GM12891 (cell line): ENCODE measurements around the gene TMOD4.

Experiments
- PAX5 ChIP-seq: IDR thresholded peaks from 2 replicates; pipeline ENCODE4 v1.6.1; 2011; ENCODE audit warnings: low read length, moderate library complexity, mild to moderate bottlenecking; ENCODE audit not compliant: insufficient read depth, severe bottlenecking
- POLR2A ChIP-seq: IDR thresholded peaks from 2 replicates; pipeline ENCODE4 v1.6.1; 2011; ENCODE audit warnings: low read depth, low read length, control low read depth
- POLR2AphosphoS5 ChIP-seq: IDR thresholded peaks from 2 replicates; pipeline ENCODE4 v1.6.1; 2011; ENCODE audit warnings: low read depth, low read length, control low read depth
- SPI1 ChIP-seq: IDR thresholded peaks from 2 replicates; pipeline ENCODE4 v1.6.1; 2011; ENCODE audit warnings: low read depth, low read length, control low read depth
- TAF1 ChIP-seq: IDR thresholded peaks from 2 replicates; pipeline ENCODE4 v1.6.1; 2011; ENCODE audit warnings: low read depth, low read length, control low read depth

GRCh38 chr1:151171190-151171589 lies 4.6 kb downstream of the TMOD4 start:
- no peak for TF ChIP-seq POLR2A
- TF ChIP-seq POLR2AphosphoS5 = no peak
- no peak for TF ChIP-seq SPI1
- TF ChIP-seq TAF1 = no peak
- TF ChIP-seq PAX5 = no peak
